Astrocyte of the hippocampus (primary cell): Measurements from ENCODE around the gene MRPL40.

Source experiments
- DNase-seq: peaks from one replicate; pipeline ENCODE4 v3.0.0; 2011; ENCODE audit warnings: low read depth, low spot score

MRPL40 gene

DNA sequence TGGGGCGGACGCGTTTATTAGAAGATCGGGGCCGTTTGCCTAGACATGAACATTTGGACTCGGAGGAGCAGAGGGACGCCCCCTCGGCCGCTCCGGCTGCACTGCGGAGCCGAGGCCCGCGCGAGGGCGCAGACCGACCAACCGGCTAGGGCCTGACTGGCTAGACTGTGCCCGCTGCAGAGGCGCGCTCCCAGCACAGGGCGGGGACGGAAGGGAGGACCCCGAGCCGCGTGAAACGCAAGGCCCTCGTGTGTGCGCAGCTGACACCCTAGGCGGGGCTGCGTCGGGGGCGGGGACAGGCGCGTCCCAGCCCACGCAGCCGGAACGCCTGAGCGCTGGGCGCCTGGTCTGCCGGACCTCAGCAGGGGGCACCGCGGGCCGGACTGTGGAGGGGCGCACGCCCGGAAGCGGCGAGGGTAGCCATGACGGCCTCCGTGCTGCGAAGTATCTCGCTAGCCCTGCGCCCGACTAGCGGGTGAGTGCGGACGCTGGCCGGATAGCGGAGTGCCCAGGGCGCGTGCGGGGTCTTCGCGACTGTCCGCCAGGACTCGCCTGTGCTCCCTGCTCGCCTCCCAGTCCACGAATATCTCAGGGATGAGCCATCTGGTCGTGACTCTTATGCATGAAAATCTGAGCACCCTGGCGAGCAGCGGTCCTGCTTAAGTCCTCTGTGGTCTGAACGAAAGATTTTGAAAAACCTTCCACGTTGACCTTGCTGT, at the start of gene MRPL40:
Gene MRPL40 (plus strand): TSS at position 413 of the 719 bp plus-strand sequence. CDS start 10 bp downstream, at position 423.
- DNase-seq: peak; percentile 98

DNA sequence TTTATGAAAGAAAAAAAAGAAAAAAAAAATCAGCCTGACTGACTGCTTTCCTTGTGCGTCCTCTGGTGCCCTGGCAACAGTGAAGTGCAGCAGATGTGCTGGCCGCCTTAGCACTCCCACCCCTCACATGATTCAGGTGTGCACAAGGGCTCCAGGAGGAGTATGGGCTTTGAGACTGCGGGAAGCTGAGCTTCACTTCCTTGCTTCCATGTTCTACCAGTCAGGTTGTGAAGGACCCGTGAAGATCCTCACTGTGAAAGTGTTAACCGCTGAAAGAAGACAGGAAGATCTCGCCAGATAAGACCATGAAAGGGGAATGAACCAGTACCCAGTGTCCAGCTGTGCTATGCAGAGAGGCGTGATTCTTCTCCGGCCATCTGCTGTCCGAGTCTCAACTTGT, 49.1 kb upstream of the MRPL40 start:
- DNase-seq: no peak

DNA sequence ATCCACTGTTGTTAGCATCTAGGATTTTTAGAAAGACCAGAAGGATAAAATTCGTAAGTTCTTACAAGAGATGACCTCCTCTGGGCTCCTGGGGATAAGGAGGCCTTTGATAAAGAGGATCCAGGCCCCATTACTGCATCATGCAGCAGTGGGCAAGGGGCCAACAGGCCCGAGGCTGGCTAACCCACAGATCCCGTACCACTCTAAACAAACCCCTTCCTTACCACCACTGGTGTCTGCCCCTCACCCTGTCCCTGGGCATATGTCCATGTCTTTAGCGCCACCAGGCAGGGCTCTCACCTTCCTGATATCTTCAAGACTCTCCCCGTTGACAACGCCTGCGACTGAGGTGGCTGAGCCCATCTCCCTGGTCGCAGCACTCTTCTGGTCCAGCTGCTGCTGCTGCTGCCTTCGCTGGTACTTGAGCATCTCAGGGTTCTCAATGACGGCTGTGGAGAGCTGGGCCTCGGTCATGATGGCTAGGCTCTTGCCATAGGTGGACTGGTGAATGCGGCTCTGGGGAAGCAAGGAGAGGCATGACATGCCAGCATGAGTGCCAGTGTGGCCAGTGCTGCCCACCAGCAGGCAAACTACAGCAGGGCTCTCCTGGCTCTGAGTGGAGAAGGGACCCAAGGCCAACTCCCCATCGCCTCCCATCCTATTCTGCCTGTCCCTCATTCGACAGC, 47.0 kb upstream of the MRPL40 start:
- DNase-seq: no peak

DNA sequence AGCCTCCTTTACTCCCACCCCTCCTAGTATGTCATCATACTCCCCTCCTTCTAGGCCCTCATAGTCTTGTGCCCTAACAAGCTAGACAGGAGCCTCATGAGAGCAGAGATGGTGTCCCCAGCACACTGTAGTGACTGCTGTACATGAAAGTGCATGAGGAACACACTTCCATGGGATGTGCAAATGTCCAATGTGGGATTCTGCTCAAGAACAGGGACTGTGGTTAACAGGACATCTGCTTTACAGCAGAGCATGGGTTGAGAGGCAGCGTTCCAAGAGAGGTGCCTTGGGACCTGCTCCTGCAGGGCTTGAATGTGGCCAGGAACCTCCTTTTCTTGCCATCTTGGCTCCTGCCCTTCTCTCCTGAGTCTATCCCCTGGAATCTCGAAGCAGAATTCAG, 46.1 kb upstream of the MRPL40 start:
- no peak for DNase-seq

DNA sequence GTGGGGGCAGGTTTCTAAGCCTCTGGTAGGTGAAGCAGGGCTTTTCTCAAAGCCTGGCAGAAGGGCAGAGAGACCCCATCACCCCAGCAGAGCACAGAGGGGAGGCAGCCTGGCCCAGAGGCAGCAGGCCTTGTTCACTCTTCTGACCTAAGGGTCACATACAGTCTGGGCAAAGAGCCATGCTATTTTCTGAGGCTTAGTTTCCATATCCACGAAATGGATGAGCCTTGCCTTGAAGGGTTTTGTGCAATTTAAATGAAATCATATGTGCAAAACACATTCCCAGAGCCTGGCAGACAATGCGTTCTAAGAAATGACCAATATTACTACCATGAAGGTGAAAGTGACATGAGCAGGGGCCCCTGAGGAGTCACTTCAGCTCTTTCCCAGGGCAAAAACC, 45.3 kb upstream of the MRPL40 start:
- no peak for DNase-seq

DNA sequence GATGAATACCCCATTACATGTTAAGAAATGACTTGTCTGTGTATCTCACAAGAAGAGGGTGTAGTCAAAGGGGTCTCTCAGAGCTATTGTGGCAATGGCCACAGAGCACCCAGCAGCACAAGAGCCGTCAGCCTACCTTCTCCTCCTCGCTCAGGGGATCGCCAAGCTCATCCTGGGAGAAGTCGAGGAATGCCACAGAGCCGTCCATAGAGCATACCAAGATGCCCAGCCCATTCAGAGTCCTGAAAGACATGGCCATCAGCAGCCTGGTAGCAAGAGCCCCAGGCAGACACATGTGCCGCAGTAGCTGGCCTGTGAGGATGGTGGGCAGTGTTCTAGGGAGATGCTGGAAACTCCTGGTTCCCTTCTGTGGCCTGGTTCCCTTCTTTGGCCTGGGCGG, 44.8 kb upstream of the MRPL40 start:
- no peak for DNase-seq

DNA sequence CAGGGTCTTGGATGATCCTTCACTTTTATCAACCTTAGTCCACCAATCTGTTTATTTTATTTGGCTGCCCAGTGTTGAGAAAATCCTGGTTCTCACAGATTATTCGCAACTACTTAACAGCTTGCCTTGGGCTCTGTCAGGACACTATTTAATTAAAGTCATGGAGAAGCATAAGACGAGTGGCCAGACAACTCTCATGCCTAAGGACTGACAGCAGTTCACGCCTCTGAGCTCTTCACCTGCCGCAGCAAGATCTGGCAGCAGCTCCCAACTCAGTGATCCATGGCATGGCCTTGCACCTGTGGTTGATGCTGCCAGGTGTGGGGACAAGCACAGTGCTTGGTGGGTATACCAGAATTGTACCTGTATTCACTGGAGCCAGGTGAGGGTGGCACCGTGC, 38.6 kb upstream of the MRPL40 start:
- no peak for DNase-seq

DNA sequence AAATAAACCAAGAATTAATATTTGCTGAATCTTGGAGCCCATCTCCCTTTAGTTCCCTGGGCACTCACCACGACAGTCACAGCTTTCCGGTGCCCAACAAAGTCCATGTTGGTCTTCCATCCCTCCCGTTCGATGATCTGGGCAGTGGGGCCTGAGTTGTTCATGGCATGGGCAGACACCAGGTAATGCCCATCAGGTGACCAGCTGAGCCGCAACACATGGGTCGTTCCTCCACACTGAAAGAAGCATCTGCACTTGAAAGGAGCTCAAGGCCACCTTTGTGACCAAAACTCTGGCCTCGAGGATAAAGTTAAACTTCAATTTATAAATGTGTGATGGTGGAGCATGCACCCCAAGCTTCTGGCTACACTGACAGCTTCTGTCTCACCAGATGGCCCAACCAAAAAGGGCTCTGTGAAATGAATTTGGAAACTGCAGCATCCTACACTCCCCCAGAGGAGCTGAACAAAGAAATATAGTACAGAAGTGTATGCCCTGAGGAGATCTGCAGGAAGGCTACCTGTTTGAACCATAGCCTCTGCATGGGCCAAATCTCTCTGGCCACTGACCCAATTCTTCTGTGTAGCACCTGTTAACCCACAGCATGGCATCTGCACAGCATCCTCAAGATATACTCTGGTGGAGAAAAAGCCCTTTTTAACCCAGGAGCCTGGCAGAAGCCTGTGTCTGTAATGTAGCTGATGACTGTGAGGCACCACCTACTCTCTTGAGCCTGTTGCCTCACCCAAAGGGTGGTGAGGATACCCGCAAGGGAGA, 37.9 kb upstream of the MRPL40 start:
- DNase-seq: no peak

DNA sequence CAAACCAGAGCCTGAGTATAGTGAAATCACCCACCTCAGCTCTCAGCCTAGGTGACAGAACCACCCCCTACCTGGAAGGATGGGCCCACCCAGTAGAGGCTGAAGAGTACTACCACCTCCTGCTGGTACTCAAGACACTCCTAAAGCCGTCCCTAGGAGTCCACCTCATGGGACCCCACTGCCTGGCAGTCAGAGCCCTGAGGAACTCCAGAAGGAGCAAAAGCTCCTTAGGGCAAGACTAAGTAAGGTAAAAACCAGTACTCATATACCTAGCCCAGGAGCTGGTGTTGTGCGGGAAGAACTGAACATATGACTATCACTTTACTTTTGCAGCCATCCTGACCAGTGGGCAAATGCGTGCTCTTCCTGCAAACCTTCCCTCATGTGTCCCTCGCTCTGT, 37.1 kb upstream of the MRPL40 start:
- no peak for DNase-seq

DNA sequence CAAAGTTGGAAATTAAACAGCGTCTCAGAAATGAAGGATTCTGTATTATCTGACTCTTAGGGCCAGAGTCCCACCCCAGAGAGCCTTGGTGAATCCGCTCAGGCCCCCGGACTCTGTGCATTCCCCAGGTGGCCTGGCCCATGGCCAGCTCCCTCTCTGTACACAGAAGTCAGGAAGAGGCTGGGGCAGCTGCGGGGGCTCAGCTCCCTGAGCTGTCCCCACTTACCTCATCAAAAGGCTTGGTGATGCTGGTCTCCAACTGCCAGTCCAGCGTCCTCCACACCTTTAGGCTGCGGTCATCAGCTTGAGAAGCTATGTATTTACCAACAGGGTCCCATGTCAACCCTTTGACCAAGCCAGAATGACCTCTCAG, 35.8 kb upstream of the MRPL40 start:
- DNase-seq: no peak

DNA sequence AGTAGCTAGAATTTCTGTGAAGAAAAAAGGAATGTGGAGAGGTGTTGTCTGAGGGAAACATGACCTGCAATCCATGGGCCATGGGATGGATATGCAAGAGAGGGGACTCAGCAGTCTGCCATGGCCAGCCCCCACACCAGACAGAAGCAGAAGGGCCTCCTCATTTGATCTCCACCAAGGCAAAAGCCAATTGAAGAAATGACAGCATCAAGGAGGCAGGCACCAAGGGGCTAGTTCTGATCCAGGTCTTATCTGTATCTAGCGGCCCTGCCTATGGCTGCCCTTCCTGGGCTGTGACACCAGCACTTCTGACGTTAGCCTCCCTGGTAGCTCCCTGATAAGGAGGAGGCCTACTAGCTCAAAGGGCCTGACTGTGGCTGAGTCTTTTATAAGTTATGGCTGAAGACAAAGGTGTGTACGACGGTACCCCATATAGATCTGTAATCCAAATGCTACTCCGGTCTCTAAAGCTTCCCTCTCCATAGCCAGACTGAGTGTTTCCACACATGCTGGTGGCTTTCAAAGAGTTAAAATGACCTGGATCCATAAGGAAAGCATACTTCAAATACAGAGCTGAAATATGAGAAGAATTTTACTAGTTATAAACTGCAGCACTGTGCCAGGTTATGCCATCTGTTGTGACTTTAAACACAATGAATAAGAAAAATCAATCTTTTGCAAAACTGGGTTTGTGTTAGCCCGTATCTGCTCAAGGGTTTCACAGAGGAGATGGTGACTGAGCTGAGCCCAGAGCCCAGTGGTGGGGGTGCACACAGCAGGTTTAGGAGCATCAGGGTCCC, 35.2 kb upstream of the MRPL40 start:
- no peak for DNase-seq

DNA sequence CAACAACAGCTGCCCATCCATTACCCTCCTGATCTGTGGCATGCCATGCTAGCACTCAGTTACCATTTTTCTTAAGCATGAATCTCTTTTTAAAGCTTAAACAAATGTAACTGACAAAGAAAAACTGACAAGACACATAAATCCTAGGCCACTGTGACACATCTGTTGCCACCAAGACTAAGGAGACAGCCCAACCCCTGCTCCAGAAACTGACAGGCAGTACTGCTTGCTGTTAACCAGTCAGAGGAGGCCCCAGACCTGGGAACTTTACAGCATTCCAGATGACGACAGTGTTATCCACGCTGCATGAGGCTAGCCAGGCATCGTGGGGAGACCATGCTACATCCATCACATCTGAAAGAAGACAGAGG, 34.6 kb upstream of the MRPL40 start:
- no peak for DNase-seq

DNA sequence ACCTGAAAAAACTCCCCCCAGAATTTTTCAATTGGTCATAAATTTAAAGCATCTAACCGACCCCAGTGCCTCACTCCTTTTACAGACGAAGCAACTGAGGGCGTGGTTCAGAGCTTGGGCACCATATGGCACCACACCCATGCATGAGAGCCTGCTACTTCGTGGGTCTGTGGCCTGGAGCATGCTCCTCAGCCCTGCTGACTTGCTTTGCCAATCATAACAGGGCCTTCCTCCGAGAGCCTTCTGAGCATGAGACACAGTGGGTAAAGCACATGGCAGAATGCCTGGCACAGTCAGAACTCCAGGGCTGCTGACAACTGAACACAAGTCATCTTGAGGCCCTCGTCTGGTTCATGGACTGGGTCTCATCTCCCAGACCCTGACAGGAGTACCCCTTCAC, 34.1 kb upstream of the MRPL40 start:
- peak; percentile 20 for DNase-seq

DNA sequence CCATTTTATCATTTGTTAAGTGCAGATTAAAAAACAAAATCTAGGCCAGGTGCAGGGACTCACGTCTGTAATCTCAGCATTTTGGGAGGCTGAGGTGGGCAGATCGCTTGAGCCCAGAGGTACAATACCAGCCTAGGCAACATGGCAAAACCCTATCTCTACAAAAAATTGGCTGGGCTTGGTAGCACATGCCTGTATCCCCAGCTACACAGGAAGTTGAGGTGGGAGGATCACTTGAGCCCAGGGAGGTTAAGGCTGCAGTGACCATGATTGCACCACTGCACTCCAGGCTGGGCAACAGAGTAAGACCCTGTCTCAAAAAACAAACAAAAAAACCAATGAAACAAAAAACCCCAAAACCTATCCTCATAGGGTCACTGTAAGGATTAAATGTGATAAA, 33.7 kb upstream of the MRPL40 start:
- no peak for DNase-seq

DNA sequence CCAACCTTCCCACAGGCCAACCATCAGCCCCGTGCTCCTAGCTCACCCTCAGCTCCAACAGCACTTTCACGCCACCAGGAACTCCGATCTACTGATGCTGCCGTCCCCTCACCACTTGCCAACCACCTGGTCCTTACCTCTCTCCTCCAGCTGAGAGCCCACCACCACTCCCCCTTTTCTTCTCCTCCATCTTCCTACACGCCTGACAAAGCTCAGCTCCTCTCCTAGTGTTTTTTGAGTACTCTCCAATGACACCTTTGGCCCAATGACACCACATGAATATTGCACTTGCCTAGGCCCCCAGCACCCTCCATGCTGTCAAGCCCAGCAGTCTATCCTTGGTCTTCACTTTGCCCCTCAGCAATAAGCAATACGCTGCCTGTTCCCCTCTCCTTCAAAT, 31.5 kb upstream of the MRPL40 start:
- no peak for DNase-seq

DNA sequence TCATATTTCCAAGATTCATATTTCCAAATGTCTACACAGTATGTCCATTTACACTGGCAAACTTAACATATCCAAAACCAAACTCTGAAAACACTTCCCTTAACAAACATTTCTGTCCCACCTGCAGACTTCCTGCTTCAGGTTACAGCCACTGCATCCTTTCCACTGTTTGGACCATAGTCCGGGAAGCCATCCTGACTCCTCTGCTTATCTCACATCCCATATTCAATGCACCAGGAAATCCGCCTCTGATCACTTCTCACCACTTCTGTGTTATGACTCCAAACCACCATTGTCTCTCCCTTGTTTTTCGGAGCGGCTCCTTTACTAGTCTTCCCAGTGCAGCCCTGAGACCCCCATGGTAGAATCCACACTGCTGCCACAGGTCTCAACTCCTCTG, 30.9 kb upstream of the MRPL40 start:
- DNase-seq: no peak

DNA sequence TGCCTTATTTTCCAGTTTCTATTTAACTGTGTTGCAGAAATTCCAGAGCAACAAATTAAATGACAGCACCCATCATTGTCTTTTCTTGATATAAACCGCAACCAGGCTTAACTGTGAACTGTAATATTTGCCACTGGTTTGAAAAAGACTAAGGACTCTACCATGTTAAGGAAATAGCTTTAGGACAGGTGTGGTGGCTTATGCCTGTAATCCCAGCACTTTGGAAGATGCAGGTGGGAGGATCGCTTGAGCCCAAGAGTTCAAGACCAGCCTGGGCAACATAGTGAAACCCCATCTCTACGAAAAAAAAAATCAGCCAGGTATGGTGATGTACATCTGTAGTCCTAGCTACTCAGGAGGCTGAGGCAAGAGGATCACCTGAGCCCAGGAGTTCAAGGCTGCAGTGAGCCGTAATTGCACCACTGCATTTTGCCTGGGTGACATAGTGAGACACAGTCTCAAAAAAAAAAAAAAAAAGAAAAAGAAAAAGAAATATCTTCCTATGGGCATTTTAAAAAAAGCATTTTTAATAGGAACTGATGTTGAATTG, 29.6 kb upstream of the MRPL40 start:
- DNase-seq: no peak

DNA sequence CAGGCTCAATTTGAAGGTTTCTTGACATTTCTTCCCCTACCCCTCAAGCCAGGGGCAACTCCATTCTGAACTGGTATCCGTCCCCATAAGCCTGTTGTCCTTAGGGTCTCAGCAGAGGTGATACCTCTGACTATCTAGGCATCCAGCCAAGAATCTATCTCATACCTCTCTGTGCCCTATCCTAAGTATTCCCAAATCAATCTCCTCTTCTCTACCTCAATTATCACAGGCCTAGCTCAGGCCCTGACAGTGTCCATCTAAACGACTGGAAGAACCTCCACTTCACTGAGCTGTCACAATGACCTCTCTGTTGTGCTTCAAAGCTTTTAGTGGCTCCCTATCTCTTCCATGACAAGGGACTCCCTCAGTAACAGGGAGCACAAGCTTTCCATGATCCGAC, 27.7 kb upstream of the MRPL40 start:
- DNase-seq: no peak

DNA sequence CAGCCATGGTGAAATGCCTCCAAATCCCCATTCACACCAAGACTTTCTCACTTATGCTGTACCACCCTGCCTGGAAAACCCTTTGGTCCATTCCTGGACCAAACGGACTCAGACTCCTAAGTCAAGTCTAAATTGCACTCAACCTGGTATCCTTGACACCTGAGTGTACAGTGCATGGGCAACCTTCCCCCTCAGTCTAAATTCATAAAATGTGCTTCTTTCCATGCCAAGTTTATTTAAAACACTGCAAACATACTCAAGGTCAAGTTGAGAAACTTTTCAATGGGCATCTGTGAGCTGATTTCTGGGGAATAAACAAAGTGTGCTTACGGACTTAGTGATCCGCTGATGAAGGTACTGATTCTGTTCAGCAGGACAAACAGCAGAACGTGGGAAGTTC, 27.2 kb upstream of the MRPL40 start:
- DNase-seq: no peak

DNA sequence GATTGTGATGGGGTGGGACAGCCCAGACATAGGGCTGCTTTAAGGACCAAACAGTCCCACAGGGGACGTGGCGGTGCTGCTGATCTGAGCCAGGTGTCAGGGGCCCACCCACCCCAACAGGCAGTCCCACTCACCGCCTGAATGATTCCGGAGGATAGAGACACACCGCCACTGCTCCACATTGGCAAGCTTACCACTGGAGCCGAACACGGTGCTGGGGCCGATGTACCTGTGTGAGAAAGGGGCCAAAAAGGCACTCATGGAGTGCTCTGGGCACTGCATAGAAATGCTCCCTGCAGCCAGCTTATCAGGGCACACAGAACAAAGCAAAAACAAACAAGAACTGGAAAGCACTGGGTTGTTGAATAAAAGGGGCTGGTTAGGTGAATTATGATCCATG, 26.7 kb upstream of the MRPL40 start:
- no peak for DNase-seq

DNA sequence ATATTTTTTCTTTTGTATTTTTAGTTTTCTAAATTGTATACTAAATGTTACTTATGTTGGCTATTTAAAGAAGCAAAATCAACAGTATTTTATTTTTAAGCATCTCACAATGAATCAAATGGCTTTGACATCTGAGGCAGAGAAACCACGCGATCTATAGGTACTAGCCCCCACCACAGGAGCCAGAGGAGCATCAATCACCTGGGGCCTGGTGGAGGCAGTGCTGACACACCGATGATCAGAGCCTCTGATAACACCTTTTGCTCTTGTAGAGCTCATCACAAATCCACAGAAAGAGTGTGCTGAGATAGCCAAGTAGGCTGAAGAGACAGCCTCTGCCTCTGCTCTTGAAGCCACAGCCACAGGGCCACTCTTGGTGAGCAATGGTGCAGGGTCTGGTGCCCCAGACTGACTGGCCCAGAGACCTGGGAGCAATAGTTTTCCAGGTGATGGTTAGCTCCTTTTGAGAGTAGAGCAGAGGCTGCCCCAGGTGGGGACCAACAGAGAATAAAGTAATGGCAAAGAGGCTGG, 26.0 kb upstream of the MRPL40 start:
- DNase-seq: no peak

DNA sequence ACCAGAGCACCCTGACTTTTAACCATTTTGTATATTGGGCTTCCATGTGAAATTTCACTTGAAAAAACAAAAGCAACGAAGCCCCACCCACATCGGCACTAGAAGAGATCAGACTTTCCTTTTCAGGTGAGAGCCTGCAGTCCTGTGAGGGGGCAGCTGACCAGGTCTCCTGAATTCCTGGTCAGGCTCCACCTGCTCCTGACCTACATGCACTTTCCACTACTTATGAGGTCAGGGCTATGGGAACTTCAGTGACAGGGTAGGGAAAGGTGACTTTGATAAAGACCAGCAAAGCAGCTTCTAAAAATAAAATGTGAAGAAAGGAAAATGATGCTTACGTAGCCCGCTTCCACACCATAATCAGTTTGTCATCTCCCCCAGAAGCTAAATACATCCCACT, 25.5 kb upstream of the MRPL40 start:
- DNase-seq: no peak
